Cortex of kidney (tissue), 1 donor: ENCODE results near the gene TRIM16.
"Not testable (repeated sequence)": the region's sequence is repeated elsewhere in the genome, so short reads cannot be mapped to it uniquely, and the experiment has no call there.

Experiments used
- DNase-seq: peaks from one replicate; lab custom pipeline; 2025; lab: John Stamatoyannopoulos, UW

TRIM16 gene

DNA sequence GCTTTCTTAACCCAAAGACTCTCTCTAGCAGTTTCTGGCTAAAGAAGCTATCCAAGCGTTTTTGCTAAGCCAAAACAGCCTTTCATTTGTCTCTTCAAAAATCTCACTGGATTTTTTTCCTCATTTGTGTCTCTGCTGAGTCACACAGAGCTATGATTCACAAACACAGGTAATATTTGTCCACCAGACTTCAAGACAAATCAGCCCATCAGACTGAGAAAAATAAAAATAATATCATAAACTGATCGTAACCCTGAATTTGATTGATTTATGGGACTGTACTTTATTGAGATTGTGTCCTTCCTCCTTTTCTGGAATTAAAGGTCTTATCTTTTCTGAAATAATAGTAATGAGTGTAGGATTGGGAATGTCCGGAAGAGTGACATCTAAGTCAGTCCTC lies 25.8 kb downstream of the TRIM16 start:
- DNase-seq, result no peak

DNA sequence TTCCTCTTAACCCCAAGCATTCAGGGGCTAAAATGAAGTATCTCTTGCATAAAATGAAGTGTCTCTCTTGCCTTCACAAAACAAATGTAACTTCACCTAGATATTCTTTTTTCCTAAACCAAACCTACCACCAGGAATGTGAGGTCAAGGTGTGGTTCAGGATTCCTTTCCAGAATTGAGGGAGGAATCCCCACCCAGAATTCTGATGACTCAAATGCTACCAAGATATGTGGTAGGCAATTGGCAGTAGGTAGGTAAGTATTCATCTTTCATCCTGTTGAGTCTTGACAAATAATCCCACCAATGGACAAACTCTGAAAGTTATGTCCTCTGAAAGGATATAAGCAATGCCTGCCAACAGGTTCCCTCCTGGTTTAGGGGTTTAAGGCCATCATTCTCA lies 26.2 kb downstream of the TRIM16 start:
- no peak for DNase-seq

DNA sequence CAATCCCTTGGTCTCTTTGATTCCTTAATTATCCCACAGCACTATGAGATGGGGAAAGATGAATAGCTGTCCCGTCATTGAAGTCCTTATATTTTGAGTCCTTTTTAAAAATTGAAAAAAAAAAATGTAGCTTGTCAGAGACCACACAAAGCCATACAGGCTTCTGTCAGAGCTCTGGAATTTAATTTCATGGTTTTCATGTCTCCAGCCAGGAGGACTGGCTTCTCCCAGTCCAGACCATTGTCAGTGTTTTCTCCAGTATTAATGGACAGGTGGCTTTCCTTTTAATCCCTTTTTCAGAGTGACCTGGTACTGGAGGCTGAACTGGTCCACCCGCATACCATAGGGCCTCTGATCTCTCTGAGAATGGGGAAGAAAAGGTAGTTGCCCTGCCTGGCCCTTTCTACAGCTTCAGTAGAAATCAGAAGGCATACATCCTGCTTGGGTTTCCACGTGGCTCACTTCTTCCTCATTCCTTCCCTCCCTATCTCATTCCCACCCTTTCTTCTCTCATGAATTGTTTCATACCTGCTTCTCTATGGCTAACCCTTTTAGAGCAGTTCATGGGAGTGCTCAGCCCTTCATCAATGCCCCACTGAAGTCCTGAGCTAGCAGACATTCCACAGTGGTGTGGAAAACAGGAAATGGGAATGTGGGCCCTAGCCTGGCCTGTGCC lies 29.1 kb downstream of the TRIM16 start:
- no peak for DNase-seq

DNA sequence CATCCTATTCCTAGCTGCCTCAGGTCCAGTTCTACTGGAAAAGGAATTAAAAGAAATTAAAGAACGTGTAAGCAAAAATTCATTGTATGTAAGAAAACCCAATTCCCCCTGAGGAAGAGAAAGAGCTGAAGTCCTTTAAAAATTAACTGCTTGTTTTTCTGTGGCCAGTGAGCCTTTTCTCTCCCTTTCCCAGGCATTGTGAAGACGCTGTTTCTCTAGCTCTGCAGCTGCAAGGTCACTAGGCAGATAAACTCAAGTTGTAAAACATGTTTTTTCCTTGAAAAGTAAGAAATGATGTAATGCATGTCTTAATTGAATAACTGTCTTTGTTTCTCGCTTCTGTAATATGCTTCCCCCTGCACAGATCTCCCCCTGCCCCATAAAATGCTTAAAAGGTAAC lies 29.7 kb downstream of the TRIM16 start:
- DNase-seq, result not testable (repeated sequence)

DNA sequence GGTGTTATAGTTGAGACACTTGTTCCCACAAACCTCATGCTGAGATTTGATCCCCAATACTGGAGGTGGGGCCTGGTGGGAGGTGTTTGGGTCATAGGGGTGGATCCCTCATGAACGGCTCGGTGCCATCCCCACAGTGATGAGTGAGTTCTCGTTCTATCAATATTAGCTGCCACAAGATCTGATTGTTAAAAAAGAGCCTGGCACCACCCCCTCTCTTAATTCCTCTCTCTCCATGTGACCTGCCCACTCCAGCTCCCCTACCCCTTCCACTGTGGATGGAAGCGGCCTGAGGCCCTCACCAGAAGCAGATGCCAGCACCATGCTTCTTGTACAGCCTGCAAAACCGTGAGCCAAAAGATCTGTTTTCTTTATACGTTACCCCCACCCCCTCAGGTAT lies 31.2 kb downstream of the TRIM16 start:
- no peak for DNase-seq

- DNase-seq, result no peak
Observed at GRCh38 chr17:15651583-15652110, 32.5 kb downstream of the TRIM16 start.

DNA sequence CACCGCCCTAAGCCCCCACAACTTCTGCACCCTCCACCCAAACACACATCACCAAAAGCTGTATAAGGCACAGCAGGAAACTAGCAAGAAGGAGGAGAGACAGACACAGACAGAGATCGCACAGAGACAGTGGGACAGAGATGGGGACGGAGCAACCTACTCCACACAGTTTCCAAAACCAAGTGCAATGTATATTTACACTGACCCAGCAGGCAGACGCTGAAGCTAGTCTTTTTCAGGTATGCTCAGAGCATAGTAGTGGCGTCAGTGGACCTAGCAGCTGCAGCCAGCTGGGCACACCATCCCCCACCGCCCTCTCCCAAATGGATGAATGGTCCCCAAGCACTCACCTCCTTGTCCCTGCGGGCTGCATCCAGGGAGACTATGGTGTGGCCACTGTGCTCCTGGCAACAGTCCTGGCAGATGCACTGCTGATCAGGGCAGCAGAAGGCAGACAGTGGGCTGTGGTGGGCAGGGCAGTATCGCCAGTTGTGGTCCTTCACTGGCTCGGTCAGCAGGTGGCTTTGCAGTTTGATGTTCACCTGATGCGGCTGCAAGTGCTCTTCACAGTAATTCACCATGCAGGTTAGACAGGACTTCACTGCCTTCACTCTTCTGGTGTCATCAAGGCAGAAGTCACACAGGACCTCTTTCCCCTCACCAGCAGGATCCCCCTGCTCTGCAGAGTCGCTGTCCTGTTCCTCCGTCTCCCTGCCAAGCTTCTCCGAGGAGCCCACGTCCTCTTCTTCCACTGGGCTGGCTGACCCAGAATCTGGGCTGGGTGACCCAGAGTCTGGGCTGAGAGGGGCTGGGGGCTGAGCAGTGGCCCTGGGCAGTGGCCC lies 33.1 kb downstream of the TRIM16 start:
- no peak for DNase-seq

DNA sequence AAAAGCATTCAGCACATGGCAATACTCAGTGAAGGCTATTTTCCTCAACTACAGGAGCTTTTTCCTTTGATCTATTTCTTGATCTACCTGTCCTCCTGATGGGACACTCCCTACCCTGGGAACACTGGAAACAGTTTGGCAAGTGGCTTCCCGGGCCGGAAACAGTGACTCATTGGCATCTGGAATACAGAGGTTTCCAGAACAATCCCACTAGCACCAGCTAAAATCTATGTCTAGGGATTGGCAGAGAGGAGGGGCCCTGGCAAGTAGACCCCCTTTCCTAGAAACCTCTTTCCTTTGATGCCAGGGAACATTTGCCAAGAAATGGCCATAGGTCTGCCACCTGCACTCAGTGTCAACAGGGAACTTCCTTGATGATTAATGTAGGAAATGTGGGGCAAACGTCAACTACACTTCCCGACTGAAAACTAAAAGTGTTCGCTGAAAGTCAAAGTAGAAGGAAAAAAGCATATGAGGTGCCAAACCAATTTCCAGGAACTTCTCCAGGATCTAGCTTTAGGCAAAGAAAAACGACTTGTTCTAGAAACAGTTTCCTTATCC lies 34.2 kb downstream of the TRIM16 start:
- no peak for DNase-seq

DNA sequence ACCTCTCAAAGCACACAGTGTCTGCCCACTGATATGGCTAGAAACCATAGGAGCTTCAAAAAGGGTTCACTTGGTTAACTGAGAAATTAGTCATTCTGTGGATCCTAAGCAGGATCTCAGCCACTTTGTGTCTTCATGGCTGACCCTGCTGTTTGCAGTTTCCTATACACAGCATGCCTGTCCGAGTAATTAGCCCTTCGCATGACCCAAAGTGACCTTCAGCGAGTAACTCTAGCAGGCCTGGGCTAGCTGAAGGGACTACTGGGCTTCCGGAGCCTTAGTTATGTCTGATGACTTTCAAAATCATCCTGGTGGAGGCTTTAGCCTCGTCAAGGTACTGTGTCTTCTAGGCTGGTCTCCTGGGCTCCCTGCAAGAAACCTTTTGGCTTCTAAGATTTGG lies 35.7 kb downstream of the TRIM16 start:
- no peak for DNase-seq

GRCh38 chr17:15645942-15646312 lies 38.2 kb downstream of the TRIM16 start:
- not testable (repeated sequence) for DNase-seq

- not testable (repeated sequence) for DNase-seq
Observed at GRCh38 chr17:15645099-15645941, 38.8 kb downstream of the TRIM16 start.

- not testable (repeated sequence) for DNase-seq
Observed at GRCh38 chr17:15642505-15643251, 41.4 kb downstream of the TRIM16 start.

GRCh38 chr17:15642014-15642413 lies 42.1 kb downstream of the TRIM16 start:
- not testable (repeated sequence) for DNase-seq

- DNase-seq, result not testable (repeated sequence)
Observed at GRCh38 chr17:15630930-15631453, 53.1 kb downstream of the TRIM16 start.

DNA sequence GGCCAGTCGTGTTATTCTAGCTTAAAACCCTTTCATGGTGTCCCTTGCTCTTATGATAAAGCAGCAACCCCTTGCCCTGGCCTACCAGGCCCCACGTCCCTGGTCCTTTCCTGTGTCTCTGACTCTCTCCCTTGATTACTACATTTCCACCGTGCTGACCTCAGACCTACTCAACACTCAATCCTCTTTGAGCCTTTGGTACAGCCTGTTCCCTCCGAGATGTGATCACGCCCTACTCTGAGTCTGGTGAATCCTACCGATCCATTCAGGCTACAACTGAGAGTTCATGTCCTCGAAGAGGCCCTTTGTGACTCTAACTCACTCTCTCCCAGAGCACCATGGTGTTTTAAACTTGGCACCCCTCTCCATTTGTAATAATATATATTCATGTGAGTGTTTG lies 54.1 kb downstream of the TRIM16 start:
- not testable (repeated sequence) for DNase-seq

DNA sequence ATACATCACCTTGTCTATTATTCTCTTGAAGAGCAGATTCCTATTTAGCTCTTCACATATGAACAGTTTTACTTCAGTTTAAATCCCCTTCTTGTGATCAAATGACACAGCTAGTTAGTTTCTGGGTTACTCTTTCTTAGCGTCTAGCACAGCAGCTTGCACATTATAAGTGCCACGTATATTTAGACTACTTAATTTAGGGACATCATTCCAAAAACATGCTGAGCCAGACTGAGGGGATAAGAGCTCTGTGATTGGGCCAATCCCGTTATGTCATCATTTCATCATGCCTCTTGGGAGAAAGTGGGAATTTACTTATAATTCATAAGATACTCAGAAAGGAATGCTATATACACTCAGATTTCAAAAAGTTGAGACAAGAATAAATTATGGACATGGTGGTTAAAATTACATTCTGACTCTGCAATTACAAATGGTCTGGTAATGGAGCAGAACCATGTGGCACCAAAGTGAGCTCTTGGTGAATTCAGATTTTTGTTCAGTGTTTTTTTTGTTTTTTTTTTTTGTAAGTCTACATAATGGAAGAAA lies 60.4 kb downstream of the TRIM16 start:
- not testable (repeated sequence) for DNase-seq

DNA sequence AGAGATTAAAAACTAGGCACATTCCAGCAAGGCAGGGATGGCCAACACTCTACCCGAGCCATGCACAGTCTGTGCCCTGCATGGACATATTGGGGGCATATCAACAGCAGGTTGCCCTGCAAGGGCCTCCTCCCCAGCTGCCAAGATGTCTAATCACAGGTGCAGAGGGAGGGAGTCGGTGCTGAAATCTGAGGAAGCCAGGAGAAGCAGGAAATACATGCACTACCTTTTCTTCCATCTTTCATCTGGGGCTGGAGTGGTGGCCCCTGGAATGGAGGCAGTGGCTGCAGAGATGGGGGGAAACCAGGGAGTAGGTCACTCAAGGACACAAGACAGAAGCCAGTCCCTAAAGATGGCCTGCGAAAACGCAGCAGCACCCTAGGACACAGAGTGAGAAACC lies 60.9 kb downstream of the TRIM16 start:
- not testable (repeated sequence) for DNase-seq

GRCh38 chr17:15622124-15622523 lies 62.0 kb downstream of the TRIM16 start:
- DNase-seq, result not testable (repeated sequence)

GRCh38 chr17:15619331-15620058 lies 64.6 kb downstream of the TRIM16 start, which contains the start of gene FBXW10B:
FBXW10B (minus strand) TSS chr17:15619704; CDS start chr17:15619512, 192 bp downstream.
- DNase-seq, result not testable (repeated sequence)

DNA sequence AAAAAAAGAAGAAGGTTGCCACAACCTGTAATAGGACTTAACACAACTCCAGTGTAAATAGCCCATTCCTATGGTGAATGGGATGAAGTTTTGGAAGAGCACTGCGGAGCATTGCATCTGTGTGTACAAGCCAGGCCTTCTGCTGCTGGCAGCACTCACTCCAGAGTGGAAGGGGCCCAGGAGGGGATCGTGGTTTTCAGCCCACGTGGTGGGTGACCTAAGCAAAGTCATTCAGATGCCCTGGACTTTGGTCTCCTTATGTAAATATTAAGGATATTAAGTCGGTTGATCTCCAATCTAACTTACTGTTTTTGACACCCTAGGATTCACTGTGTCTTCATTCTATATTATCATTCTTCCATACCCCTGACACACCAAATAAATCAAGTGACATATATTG lies 67.3 kb downstream of the TRIM16 start:
- not testable (repeated sequence) for DNase-seq
